PC-3 (cell line): ENCODE measurements around the gene LAMTOR2.

Source experiments
- CTCF ChIP-seq: fragments of 300-600 bp; sonication (generic); conservative IDR thresholded peaks from 2 replicates; pipeline ENCODE4 v1.5.1; 2017; ENCODE audit warnings: antibody characterized with exemption, low read depth, mild to moderate bottlenecking, low read length
- EZH2 ChIP-seq: fragments of 300-600 bp; sonication (generic); IDR thresholded peaks from one replicate; pipeline ENCODE4 v1.6.1; 2017; ENCODE audit warnings: antibody characterized with exemption, mild to moderate bottlenecking, low read length; ENCODE audit not compliant: unreplicated experiment
- EZH2phosphoT487 ChIP-seq: fragments of 300-600 bp; sonication (generic); IDR thresholded peaks from 2 replicates; pipeline ENCODE4 v1.6.1; 2018; ENCODE audit warnings: mild to moderate bottlenecking, antibody characterized with exemption, low read length, borderline replicate concordance

GRCh38 chr1:156014829-156015228 lies 39.8 kb upstream of the LAMTOR2 start:
- TF ChIP-seq CTCF (peak; percentile 16; the same call in 1 of the 2 replicates), EZH2 (no peak), EZH2phosphoT487 (no peak)
